Endothelial cell (in vitro differentiated cells): ENCODE data around the gene PTPRN2. TPM values are rescaled to one million over a fixed set of nuclear protein-coding genes. Genes with fewer than 3 reads are reported as not detected.
"Not testable (repeated sequence)": the region's sequence is repeated elsewhere in the genome, so short reads cannot be mapped to it uniquely, and the experiment has no call there.

Experiments used
- DNase-seq: peaks from one replicate; pipeline ENCODE4 v3.0.0; 2021; ENCODE audit warnings: low spot score
- H3K27ac Mint-ChIP-seq: one replicate; pipeline ENCODE4 v1.8.0; 2021; ENCODE audit warnings: mixed read lengths, inconsistent platforms; ENCODE audit not compliant: unreplicated experiment
- H3K27me3 Mint-ChIP-seq: one replicate; pipeline ENCODE4 v1.8.0; 2021; ENCODE audit warnings: mild to moderate bottlenecking, moderate library complexity, mixed read lengths, inconsistent platforms; ENCODE audit not compliant: unreplicated experiment
- H3K36me3 Mint-ChIP-seq: one replicate; pipeline ENCODE4 v1.8.0; 2021; ENCODE audit warnings: mild to moderate bottlenecking, low read depth, mixed read lengths, inconsistent platforms; ENCODE audit not compliant: unreplicated experiment
- H3K4me1 Mint-ChIP-seq: one replicate; pipeline ENCODE4 v1.8.0; 2021; ENCODE audit warnings: mild to moderate bottlenecking, mixed read lengths, inconsistent platforms; ENCODE audit not compliant: unreplicated experiment
- H3K4me3 Mint-ChIP-seq: one replicate; pipeline ENCODE4 v1.8.0; 2021; ENCODE audit warnings: mild to moderate bottlenecking, mixed read lengths, inconsistent platforms; ENCODE audit not compliant: unreplicated experiment
- H3K9me3 Mint-ChIP-seq: one replicate; pipeline ENCODE4 v1.8.0; 2021; ENCODE audit warnings: mixed read lengths, inconsistent platforms; ENCODE audit not compliant: unreplicated experiment
- total RNA-seq: library from RNA; stranded (reverse); fragmentation: NEBNext Ultra II Directional; extraction: Animal tissue kit (Norgen Biotek cat#: 25700); gene quantifications from one replicate; pipeline ENCODE4 v1.2.1, GENCODE V29; 2021; ENCODE audit not compliant: unreplicated experiment
- TF ChIP-seq, protein P1 (sequence below): fragments of 200-600 bp; sonication (generic); IDR thresholded peaks from one replicate; pipeline ENCODE4 v1.5.0; 2021; ENCODE audit warnings: antibody characterized with exemption; ENCODE audit not compliant: unreplicated experiment

The PTPRN2 gene
- total RNA-seq, 1 donor from 2014 or later: 0.18 TPM

DNA sequence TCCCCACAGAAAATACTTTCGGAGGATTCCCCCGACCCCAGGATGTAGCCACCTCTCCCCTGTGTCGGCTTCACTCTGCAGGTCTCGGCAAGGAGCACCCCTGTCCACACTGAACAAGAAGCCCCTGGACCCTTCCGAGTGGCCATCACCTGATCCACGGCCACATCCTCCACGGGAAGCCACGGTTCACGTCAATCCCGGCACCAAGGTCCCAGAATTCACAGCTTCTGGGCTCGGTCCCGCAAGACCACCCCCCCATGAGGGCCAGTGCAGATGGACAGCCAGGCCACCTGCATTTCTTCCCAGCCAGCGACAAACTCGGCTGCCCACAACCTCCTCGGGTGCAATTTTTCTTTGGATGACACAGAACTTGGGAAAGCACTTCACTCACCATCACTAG lies 199.6 kb downstream of the PTPRN2 start:
- TF ChIP-seq, protein P1, sequence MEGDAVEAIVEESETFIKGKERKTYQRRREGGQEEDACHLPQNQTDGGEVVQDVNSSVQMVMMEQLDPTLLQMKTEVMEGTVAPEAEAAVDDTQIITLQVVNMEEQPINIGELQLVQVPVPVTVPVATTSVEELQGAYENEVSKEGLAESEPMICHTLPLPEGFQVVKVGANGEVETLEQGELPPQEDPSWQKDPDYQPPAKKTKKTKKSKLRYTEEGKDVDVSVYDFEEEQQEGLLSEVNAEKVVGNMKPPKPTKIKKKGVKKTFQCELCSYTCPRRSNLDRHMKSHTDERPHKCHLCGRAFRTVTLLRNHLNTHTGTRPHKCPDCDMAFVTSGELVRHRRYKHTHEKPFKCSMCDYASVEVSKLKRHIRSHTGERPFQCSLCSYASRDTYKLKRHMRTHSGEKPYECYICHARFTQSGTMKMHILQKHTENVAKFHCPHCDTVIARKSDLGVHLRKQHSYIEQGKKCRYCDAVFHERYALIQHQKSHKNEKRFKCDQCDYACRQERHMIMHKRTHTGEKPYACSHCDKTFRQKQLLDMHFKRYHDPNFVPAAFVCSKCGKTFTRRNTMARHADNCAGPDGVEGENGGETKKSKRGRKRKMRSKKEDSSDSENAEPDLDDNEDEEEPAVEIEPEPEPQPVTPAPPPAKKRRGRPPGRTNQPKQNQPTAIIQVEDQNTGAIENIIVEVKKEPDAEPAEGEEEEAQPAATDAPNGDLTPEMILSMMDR: no peak
- no peak for DNase-seq
- H3K4me1 Mint-ChIP-seq: no peaks in the 10 kb centered on the region
- H3K27me3 Mint-ChIP-seq: peaks cover 28% of the 10 kb centered on the region
- H3K4me3 Mint-ChIP-seq: peak overlapping the region; percentile 62
- peaks cover 36% of the 10 kb centered on the region for H3K9me3 Mint-ChIP-seq
- peaks cover 32% of the 10 kb centered on the region for H3K36me3 Mint-ChIP-seq
- peak overlapping the region; percentile 57 for H3K27ac Mint-ChIP-seq

DNA sequence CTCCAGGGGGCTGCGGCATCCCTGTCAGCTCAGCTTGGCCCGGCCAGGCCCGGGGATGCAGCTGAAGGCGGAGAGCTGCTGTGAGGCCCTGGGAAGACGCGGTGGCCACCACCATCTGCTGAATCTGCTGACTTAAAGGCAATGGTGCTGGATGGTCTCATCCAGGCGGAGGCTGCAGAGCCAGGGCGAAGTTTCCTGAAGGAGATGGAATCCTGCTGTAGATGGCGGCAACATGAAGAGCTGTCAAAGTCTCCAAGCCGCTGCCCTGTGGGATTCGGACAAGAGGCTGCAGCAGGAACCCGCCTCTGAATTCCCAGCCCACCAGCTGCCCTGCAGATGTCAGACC lies 200.1 kb downstream of the PTPRN2 start:
- no peak for DNase-seq
- H3K27me3 Mint-ChIP-seq: peaks cover 26% of the 10 kb centered on the region
- TF ChIP-seq, protein P1: no peak
- H3K27ac Mint-ChIP-seq: no peak overlapping the region
- peaks cover 30% of the 10 kb centered on the region for H3K36me3 Mint-ChIP-seq
- H3K4me3 Mint-ChIP-seq: no peak overlapping the region
- H3K4me1 Mint-ChIP-seq: no peaks in the 10 kb centered on the region
- H3K9me3 Mint-ChIP-seq: peaks cover 35% of the 10 kb centered on the region

DNA sequence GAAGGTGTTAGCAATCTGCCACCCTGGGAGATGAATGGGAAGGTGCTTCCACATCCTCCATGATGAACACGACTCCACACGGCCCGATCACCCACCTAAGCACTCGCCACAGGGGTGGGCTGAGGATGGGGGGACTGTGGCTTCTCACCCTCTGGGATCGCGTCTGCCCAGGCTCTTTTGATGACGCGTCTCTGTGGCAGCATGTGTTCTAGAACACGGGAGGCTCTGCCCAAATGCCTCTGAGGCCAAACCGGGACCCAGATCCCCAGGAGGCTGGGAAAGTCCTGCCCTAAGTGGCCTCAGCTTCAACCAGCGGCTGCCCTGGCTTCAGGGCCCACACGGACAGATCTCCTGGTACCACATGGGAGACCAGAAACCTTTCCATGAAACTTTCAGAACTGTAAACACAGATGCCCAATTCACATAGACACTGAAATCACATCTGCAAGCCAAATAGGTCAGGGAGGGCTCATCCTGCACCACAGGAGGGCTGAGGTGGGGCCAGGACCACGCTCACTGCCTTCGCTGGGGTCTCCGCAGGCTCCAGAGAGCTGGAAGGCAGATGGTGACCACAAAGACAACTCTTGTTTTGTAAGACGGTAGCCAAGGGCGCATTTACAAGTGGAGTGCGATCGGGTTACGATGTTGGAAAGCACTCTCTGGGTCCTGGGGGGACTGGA lies 200.6 kb downstream of the PTPRN2 start:
- no peak overlapping the region for H3K27ac Mint-ChIP-seq
- no peaks in the 10 kb centered on the region for H3K4me1 Mint-ChIP-seq
- H3K4me3 Mint-ChIP-seq: no peak overlapping the region
- peaks cover 40% of the 10 kb centered on the region for H3K9me3 Mint-ChIP-seq
- peaks cover 26% of the 10 kb centered on the region for H3K27me3 Mint-ChIP-seq
- DNase-seq: no peak
- TF ChIP-seq, protein P1: no peak
- H3K36me3 Mint-ChIP-seq: peaks cover 30% of the 10 kb centered on the region

DNA sequence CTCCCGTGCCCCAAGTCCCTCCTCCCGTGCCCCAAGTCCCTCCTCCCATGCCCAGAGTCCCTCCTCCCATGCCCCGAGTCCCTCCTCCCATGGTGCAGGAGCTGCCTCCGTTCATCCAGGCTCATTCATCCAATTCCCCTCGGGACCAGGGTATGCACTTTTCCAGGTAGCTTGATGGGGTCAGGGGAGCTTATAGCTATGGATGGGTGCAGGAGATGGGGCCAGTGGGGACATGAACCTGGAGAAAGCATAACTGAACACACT lies 201.3 kb downstream of the PTPRN2 start:
- Mint-ChIP-seq H3K9me3 (peaks cover 46% of the 10 kb centered on the region), H3K27me3 (peaks cover 24% of the 10 kb centered on the region), H3K4me1 (no peaks in the 10 kb centered on the region), H3K4me3 (no peak overlapping the region), H3K36me3 (peaks cover 35% of the 10 kb centered on the region), H3K27ac (no peak overlapping the region)
- TF ChIP-seq, protein P1: no peak
- DNase-seq: no peak

DNA sequence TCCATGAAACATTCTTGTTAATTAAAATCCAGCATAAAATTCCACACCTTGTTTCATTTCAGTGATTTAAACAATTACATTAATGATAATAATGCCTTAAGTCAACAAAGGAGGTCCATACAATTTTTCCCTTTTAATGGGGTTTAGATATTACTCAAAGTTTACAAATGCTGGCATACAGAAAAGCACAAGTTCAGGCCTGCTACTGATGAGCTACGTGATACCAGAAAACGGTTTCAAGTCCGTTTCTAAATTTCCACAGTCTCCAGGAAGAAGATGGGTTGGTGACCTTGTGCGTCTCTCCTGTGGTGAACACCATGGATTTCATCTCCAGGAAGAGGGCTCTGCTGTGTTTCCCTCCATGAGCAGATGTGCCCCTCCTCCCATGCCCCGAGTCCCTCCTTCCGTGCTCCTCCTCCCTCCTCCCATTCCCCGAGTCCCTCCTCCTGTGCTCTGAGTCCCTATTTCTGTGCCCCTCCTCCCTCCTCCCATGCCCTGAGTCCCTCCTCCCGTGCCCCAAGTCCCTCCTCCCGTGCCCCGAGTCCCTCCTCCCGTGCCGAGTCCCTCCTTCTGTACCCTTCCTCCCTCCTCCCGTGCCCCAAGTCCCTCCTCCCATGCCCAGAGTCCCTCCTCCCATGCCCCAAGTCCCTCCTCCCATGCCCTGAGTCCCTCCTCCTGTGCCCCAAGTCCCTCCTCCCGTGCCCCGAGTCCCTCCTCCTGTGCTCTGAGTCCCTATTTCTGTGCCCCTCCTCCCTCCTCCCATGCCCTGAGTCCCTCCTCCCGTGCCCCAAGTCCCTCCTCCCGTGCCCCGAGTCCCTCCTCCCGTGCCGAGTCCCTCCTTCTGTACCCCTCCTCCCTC lies 201.9 kb downstream of the PTPRN2 start:
- peaks cover 36% of the 10 kb centered on the region for H3K36me3 Mint-ChIP-seq
- peaks cover 47% of the 10 kb centered on the region for H3K9me3 Mint-ChIP-seq
- not testable (repeated sequence) for DNase-seq, H3K27ac Mint-ChIP-seq, H3K4me1 Mint-ChIP-seq, H3K4me3 Mint-ChIP-seq
- peaks cover 18% of the 10 kb centered on the region for H3K27me3 Mint-ChIP-seq
